HCT116 (cell line): Measurements from ENCODE around the gene LRCH1. TPM values are rescaled to one million over a fixed set of nuclear protein-coding genes. Genes with fewer than 3 reads are reported as not detected.

Experiments used
- ATAC-seq: fragments of 200-7000 bp; cut with Tn5 transposase; 2 replicates; pipeline ENCODE4 v1.9.1; 2020; ENCODE audit warnings: mild to moderate bottlenecking, moderate library complexity
- BruUV-seq: library from RNA; stranded (reverse); fragments of 400-500 nt; replicated peaks from 2 replicates; lab custom pipeline; 2021; lab: Mats Ljungman, UMichigan
- CTCF ChIA-PET: fragments of 300-600 bp; sonication (Branson Sonifier 250); formaldehyde crosslinking; loops from one replicate; lab custom pipeline; 2021; ENCODE audit warnings: antibody characterized with exemption; lab: Charles Lee
- POLR2A ChIA-PET: fragments of 300-600, 350-600 bp; sonication (Branson Sonifier 250); formaldehyde crosslinking; loops from one replicate; lab custom pipeline; 2021; ENCODE audit warnings: antibody characterized with exemption; lab: Charles Lee
- RAD21 ChIA-PET, 2 experiments: fragments of 300-600 bp; sonication (Branson Sonifier 250); formaldehyde crosslinking; loops; one replicate each; lab custom pipeline; 2023; ENCODE audit warnings: low total read pairs in 2 of 2; ENCODE audit not compliant: uncharacterized antibody in 2 of 2, unreplicated experiment in 2 of 2, low non-redundant PET in 1 of 2; lab: Charles Lee
- DNase-seq: peaks from one replicate; pipeline ENCODE4 v3.0.0-alpha.2; 2010; ENCODE audit warnings: low read depth, low spot score
- H2AFZ ChIP-seq: fragments of 200-600 bp; shearing (Covaris generic), sonication (generic); 2 replicates; pipeline ENCODE4 v1.6.1; 2017; ENCODE audit warnings: low read depth, mixed run types, mixed read lengths, antibody characterized with exemption, low read length; ENCODE audit not compliant: poor library complexity, severe bottlenecking
- H3K27ac ChIP-seq: 2 replicates; pipeline ENCODE4 v1.5.1; 2012; ENCODE audit warnings: low read depth, low read length
- H3K27me3 ChIP-seq: fragments of 200-600 bp; sonication (generic); 2 replicates; pipeline ENCODE4 v1.6.1; 2016; ENCODE audit warnings: mixed run types, low read length, mixed read lengths; ENCODE audit not compliant: insufficient read depth
- H3K36me3 ChIP-seq, 2 experiments: fragments of 200-500 bp in 1 of 2; fragments of 200-600 bp in 1 of 2; sonication (Bioruptor generic) in 1 of 2; sonication (generic) in 1 of 2; 2 replicates each; pipeline versions ENCODE4 v1.5.1 to v1.6.1; 2014 to 2016; ENCODE audit warnings: low read length in 2 of 2, inconsistent platforms in 1 of 2, mixed read lengths in 1 of 2, mixed run types in 1 of 2; ENCODE audit not compliant: insufficient read depth in 2 of 2, control insufficient read depth in 1 of 2
- H3K4me1 ChIP-seq, 2 experiments: fragments of 200-600 bp in 1 of 2; sonication (generic) in 1 of 2; 2 replicates each; pipeline versions ENCODE4 v1.5.1 to v1.6.1; 2012 to 2017; ENCODE audit warnings: low read length in 2 of 2, inconsistent platforms in 1 of 2, mild to moderate bottlenecking in 1 of 2, mixed read lengths in 1 of 2, mixed run types in 1 of 2, moderate library complexity in 1 of 2; ENCODE audit not compliant: insufficient read depth in 2 of 2, control insufficient read depth in 1 of 2
- H3K4me2 ChIP-seq: fragments of 200-600 bp; sonication (generic); 2 replicates; pipeline ENCODE4 v1.6.1; 2017; ENCODE audit warnings: mixed run types, low read length, mixed read lengths
- H3K4me3 ChIP-seq, 2 experiments: fragments of 200-600 bp in 1 of 2; sonication (generic) in 1 of 2; replicated peaks in 1 of 2; 2 replicates each; pipeline ENCODE4 v1.5.1; 2011 to 2016; ENCODE audit warnings: low read length in 2 of 2, control low read depth in 1 of 2, low read depth in 1 of 2, mild to moderate bottlenecking in 1 of 2, mixed read lengths in 1 of 2, mixed run types in 1 of 2
- H3K79me2 ChIP-seq: fragments of 200-600 bp; sonication (generic); 2 replicates; pipeline ENCODE4 v1.6.1; 2017; ENCODE audit warnings: mild to moderate bottlenecking, mixed run types, low read length, moderate library complexity, mixed read lengths; ENCODE audit not compliant: insufficient read depth
- H3K9ac ChIP-seq: fragments of 200-600 bp; sonication (generic); 2 replicates; pipeline ENCODE4 v1.6.1; 2016; ENCODE audit warnings: low read length, mixed read lengths
- H3K9me2 ChIP-seq: fragments of 200-600 bp; sonication (generic), shearing (Covaris generic); 2 replicates; pipeline ENCODE4 v1.6.1; 2017; ENCODE audit warnings: mixed run types, mild to moderate bottlenecking, moderate library complexity; ENCODE audit not compliant: insufficient read depth
- H3K9me3 ChIP-seq, 2 experiments: fragments of 200-500 bp in 1 of 2; fragments of 200-600 bp in 1 of 2; sonication (Bioruptor generic) in 1 of 2; sonication (generic) in 1 of 2; 2 replicates each; pipeline ENCODE4 v1.6.1; 2014 to 2017; ENCODE audit warnings: low read length in 2 of 2, mixed read lengths in 2 of 2, inconsistent platforms in 1 of 2, low read depth in 1 of 2, mild to moderate bottlenecking in 1 of 2, mixed run types in 1 of 2, moderate library complexity in 1 of 2; ENCODE audit not compliant: control insufficient read depth in 1 of 2, insufficient read depth in 1 of 2
- H4K20me1 ChIP-seq: fragments of 200-600 bp; sonication (generic), shearing (Covaris generic); 2 replicates; pipeline ENCODE4 v1.6.1; 2017; ENCODE audit warnings: mixed run types, mild to moderate bottlenecking, moderate library complexity; ENCODE audit not compliant: insufficient read depth
- CBX3 ChIP-seq: IDR thresholded peaks from 2 replicates; pipeline ENCODE4 v1.6.1; 2012; ENCODE audit warnings: low read depth
- CEBPB ChIP-seq: IDR thresholded peaks from 2 replicates; pipeline ENCODE4 v1.6.1; 2012; ENCODE audit warnings: low read depth
- EZH2phosphoT487 ChIP-seq: fragments of 200-600 bp; IDR thresholded peaks from 2 replicates; pipeline ENCODE4 v1.6.1; 2018; ENCODE audit warnings: antibody characterized with exemption, borderline replicate concordance
- FOSL1 ChIP-seq: IDR thresholded peaks from 2 replicates; pipeline ENCODE4 v1.6.1; 2012; ENCODE audit warnings: low read depth
- JUND ChIP-seq: IDR thresholded peaks from 2 replicates; pipeline ENCODE4 v1.6.1; 2012
- MAX ChIP-seq: IDR thresholded peaks from 2 replicates; pipeline ENCODE4 v1.6.1; 2012
- POLR2AphosphoS5 ChIP-seq: IDR thresholded peaks from 2 replicates; pipeline ENCODE4 v1.6.1; 2011; ENCODE audit warnings: mild to moderate bottlenecking, low read depth, low read length, moderate library complexity
- SIN3A ChIP-seq: IDR thresholded peaks from 2 replicates; pipeline ENCODE4 v1.6.1; 2012; ENCODE audit warnings: low read depth
- SP1 ChIP-seq: IDR thresholded peaks from 2 replicates; pipeline ENCODE4 v1.6.1; 2012; ENCODE audit warnings: low read depth
- SRF ChIP-seq: IDR thresholded peaks from 2 replicates; pipeline ENCODE4 v1.6.1; 2012; ENCODE audit warnings: low read depth
- YY1 ChIP-seq: IDR thresholded peaks from 2 replicates; pipeline ENCODE4 v1.6.1; 2011; ENCODE audit warnings: low read length, low read depth, moderate library complexity, mild to moderate bottlenecking; ENCODE audit not compliant: insufficient replicate concordance; ENCODE audit errors: extremely low read depth
- ZFX ChIP-seq: fragments of 450-650 bp; IDR thresholded peaks from 2 replicates; pipeline ENCODE4 v1.6.1; 2017
- ZNF274 ChIP-seq: fragments of 200-500 bp; sonication (Bioruptor generic); IDR thresholded peaks from 2 replicates; pipeline ENCODE4 v1.6.1; 2014; ENCODE audit warnings: mild to moderate bottlenecking, low read depth, low read length, inconsistent platforms
- intact Hi-C: fragments of 100-400 bp; cut with micrococcal nuclease; formaldehyde crosslinking; loops from 2 replicates; pipeline ENCODE4 v1.10.0; 2022
- total RNA-seq: library from RNA; stranded (reverse); gene quantifications from one replicate; pipeline ENCODE4 v1.2.1, GENCODE V29; 2021; ENCODE audit not compliant: unreplicated experiment
- TF ChIP-seq, protein P1 (sequence below): IDR thresholded peaks from 2 replicates; pipeline ENCODE4 v1.6.1; 2011; ENCODE audit warnings: mild to moderate bottlenecking, low read length, moderate library complexity; ENCODE audit not compliant: insufficient replicate concordance; ENCODE audit errors: extremely low read depth
- TF ChIP-seq, protein P2 (sequence below): IDR thresholded peaks from 2 replicates; pipeline ENCODE4 v1.6.1; 2012
- TF ChIP-seq, protein P3 (sequence below), 3 experiments: fragments of 200-600 bp in 1 of 3; sonication (generic) in 1 of 3; IDR thresholded peaks in 2 of 3; conservative IDR thresholded peaks in 1 of 3; 2 replicates each; pipeline ENCODE4 v1.5.1; 2012 to 2017; ENCODE audit warnings: low read depth in 2 of 3, low read length in 2 of 3, antibody characterized with exemption in 1 of 3, borderline replicate concordance in 1 of 3, control low read depth in 1 of 3, mild to moderate bottlenecking in 1 of 3, mixed read lengths in 1 of 3, mixed run types in 1 of 3, moderate library complexity in 1 of 3; ENCODE audit not compliant: insufficient read depth in 1 of 3

The LRCH1 gene
- total RNA-seq, 1 experiment from 2014 or later: 15.6 TPM

DNA sequence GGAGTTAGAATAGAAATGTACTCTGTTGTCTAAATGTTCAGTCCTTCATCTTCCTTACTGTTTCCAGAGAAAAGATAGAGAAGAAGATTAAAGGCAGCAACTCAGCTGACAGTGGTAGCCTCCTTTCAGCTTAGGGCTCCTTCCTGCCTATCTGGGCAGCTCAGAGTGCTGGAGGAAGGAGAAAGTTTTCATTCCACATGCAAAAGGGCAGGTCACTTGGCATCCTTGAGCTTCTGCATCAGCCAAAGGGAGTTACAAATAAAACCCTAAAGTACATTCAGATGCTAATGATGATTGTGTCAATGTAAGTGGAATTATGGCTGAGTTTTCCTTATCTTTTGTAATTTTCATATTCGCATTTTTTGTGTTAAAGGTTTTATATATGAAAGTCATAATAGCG, 185.1 kb downstream of the LRCH1 start (continued):
- TF ChIP-seq, protein P1, sequence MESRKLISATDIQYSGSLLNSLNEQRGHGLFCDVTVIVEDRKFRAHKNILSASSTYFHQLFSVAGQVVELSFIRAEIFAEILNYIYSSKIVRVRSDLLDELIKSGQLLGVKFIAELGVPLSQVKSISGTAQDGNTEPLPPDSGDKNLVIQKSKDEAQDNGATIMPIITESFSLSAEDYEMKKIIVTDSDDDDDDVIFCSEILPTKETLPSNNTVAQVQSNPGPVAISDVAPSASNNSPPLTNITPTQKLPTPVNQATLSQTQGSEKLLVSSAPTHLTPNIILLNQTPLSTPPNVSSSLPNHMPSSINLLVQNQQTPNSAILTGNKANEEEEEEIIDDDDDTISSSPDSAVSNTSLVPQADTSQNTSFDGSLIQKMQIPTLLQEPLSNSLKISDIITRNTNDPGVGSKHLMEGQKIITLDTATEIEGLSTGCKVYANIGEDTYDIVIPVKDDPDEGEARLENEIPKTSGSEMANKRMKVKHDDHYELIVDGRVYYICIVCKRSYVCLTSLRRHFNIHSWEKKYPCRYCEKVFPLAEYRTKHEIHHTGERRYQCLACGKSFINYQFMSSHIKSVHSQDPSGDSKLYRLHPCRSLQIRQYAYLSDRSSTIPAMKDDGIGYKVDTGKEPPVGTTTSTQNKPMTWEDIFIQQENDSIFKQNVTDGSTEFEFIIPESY: no peak
- no peak for TF ChIP-seq SRF
- TF ChIP-seq MAX: no peak
- TF ChIP-seq EZH2phosphoT487: no peak
- TF ChIP-seq CBX3: no peak
- no peak for TF ChIP-seq POLR2AphosphoS5
- TF ChIP-seq, all 23 proteins: peak for 0

DNA sequence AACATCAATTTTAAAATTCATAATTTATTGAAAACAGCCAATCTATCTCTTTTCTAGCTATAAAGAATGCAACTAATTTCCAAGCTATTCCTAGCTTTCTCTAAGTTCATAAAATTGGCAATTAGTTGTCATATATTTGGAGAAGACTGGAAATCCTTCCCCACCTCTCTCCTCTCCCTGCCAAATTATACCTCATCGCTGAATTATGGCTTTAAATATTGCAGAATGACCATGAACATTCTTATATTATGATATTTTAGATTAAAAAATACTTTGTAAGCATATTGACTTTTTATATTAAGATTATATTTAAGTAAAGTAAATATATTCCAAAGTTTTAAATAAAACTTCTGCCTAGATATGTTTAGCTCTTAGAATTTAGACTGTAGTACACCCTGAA, 185.8 kb downstream of the LRCH1 start:
- ATAC-seq (no peak), DNase-seq (no peak)
- H3K4me1 ChIP-seq: no peaks in the 10 kb centered on the region
- H3K4me3 ChIP-seq: no peak overlapping the region
- RAD21 ChIA-PET: no interaction called here
- no peaks in the 10 kb centered on the region for H3K9me3 ChIP-seq
- TF ChIP-seq FOSL1 (no peak), CEBPB (no peak), ZFX (no peak), EZH2phosphoT487 (no peak), CBX3 (no peak), ZNF274 (no peak), SRF (no peak), SIN3A (no peak), JUND (no peak), YY1 (no peak), SP1 (no peak)
- TF ChIP-seq, protein P2, sequence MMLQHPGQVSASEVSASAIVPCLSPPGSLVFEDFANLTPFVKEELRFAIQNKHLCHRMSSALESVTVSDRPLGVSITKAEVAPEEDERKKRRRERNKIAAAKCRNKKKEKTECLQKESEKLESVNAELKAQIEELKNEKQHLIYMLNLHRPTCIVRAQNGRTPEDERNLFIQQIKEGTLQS: no peak
- TF ChIP-seq, protein P1: no peak
- TF ChIP-seq, protein P3, sequence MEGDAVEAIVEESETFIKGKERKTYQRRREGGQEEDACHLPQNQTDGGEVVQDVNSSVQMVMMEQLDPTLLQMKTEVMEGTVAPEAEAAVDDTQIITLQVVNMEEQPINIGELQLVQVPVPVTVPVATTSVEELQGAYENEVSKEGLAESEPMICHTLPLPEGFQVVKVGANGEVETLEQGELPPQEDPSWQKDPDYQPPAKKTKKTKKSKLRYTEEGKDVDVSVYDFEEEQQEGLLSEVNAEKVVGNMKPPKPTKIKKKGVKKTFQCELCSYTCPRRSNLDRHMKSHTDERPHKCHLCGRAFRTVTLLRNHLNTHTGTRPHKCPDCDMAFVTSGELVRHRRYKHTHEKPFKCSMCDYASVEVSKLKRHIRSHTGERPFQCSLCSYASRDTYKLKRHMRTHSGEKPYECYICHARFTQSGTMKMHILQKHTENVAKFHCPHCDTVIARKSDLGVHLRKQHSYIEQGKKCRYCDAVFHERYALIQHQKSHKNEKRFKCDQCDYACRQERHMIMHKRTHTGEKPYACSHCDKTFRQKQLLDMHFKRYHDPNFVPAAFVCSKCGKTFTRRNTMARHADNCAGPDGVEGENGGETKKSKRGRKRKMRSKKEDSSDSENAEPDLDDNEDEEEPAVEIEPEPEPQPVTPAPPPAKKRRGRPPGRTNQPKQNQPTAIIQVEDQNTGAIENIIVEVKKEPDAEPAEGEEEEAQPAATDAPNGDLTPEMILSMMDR (IDR thresholded peaks at IDR 0.05 in 2 of 3, conservative IDR thresholded peaks at IDR 0.05 in 1 of 3; ENCODE audit: borderline replicate concordance in 1 of 3, insufficient read depth in 1 of 3, low read depth in 2 of 3, low read length in 2 of 3): no peak
- H3K79me2 ChIP-seq: no peaks in the 10 kb centered on the region
- no peaks in the 10 kb centered on the region for H4K20me1 ChIP-seq
- POLR2A ChIA-PET: no interaction called here
- no peak overlapping the region for H3K9ac ChIP-seq
- H3K27me3 ChIP-seq: no peaks in the 10 kb centered on the region
- H3K4me2 ChIP-seq: no peak overlapping the region
- no peaks in the 10 kb centered on the region for H3K9me2 ChIP-seq
- no peak overlapping the region for H2AFZ ChIP-seq
- CTCF ChIA-PET: no interaction called here
- H3K36me3 ChIP-seq: peaks cover 0 to 3% of the 10 kb centered on the region in 2 experiments; a peak in 2 of 4 replicates
- no peak overlapping the region for H3K27ac ChIP-seq
- intact Hi-C loops: no loop called here
- no TSS peak for BruUV-seq
